Activated gamma-delta T cell treated with Interleukin-2 at 50 U/mL for 16 hours (primary cell): ENCODE measurements around the gene RPS6KA4.

Experiments
- DNase-seq: peaks from one replicate; pipeline ENCODE4 v3.0.0-alpha.2; 2020

Gene RPS6KA4

GRCh38 chr11:64369440-64370421 lies 10.8 kb downstream of the RPS6KA4 start:
- DNase-seq: no peak

DNA sequence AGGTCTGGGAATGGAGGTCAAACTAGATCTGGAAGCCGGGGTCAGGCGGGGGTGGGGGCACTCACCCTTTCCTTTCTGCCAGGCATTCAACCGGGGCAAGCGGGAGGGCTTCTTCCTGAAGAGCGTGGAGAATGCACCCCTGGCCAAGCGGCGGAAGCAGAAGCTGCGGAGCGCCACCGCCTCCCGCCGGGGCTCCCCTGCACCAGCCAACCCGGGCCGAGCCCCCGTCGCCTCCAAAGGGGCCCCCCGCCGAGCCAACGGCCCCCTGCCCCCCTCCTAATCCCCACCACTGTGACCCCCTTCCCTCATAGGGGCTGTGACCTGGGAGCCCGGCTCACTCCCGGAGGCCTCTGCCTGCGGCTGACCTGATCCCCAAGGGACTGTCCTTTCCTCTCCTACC lies 12.2 kb downstream of the RPS6KA4 start:
- DNase-seq: no peak

DNA sequence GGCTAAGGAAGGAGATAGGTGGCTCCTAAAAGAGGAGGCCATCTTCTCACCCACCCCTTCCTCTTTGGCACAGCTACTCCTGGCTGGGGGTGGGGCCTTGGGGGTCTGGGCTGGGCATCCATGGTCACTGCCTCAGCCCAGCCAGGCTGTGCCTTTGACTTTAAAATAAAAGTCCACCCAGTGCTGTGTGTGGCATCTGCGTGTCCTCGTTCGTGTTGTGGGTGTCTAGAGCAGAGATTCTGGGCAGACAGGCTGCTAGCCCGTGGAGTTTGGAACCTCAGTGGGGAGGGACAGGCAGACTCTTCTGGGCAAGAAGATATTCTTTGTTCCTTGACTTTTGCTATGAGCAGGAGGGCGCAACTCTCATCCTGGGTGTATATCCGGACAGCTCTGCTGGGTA lies 13.1 kb downstream of the RPS6KA4 start:
- DNase-seq: no peak

DNA sequence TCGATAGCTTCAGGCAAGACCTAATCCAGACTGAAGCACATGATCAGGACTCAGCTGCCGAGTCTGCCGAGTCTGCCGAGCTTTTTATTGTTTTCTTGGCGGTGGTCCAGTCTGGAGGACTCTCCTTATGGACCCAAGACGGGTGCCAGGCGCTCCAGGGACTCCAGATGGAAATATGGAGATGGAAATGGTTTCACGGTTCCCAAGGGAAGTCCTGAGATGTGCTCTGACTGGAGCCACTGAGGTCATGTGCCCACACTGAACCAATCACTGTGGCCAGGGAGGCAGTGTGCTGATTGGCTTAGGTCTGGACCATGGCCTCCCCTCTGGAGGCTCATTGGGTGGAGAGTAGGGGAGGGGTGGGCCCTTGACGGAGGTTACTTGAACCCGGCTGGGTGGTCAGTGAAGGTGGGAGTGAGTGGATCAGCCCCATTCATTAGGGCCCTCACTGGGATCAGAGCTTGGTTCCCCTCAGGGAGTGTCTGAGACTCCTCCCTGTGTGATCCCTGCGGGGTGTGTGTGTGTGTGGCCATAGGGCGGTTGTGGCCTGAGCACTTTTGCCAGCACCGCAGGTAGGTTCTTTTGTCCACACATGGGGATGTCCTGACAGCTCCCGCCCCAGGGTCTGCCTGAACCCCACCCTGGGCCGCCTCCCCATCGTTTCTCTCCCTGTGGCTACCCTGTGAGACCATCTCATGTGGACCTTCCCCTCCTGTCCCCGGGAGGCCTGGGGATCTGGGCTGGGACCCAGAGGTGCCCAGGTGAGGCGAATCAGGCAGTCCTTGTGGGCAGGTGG lies 14.0 kb downstream of the RPS6KA4 start:
- DNase-seq: no peak

- DNase-seq: no peak
Observed at GRCh38 chr11:64373598-64373974, 14.6 kb downstream of the RPS6KA4 start.

DNA sequence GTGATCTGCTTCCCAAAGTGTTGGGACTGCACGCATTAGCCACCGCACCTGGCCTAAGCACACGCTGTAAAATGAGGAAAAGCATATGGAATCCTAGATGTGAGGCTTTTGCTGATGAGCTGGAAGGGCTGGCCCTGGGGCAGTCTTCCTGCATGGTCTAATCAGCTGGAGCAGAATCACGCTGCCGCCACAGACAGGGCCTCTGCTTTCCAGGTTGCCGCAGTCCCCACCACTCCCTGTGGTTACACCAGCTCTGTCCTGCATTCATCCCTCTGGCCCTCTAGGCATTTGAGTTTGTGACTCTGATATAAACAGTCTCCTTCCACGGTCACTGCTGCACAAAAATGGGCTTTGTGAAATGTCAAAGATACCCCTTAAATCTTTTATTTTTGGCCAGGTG lies 17.1 kb downstream of the RPS6KA4 start:
- no peak for DNase-seq

- DNase-seq: no peak
Observed at GRCh38 chr11:64378335-64378880, 19.4 kb downstream of the RPS6KA4 start.

GRCh38 chr11:64379160-64379559 lies 20.2 kb downstream of the RPS6KA4 start:
- DNase-seq: no peak

- DNase-seq: no peak
Observed at GRCh38 chr11:64379817-64380709, 21.1 kb downstream of the RPS6KA4 start.

DNA sequence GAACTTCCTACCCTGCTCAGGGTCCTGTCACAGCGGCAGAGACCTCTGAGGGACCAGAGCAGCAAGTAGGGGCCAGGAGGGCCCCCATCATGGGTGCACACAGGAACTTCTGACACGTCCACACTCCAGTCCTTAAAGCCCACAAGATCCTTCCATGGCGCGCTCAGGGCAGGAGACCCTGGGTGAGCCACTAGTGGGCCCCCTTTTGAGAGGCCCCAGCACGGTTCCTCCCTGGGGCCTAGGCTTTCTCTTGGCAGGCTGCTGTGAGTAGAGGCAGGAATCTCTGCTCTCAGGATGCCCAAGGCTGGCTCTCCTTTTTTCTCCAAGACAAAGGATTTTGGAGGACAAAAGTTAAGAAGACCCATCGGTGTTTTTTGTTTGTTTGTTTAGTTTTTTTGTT lies 22.4 kb downstream of the RPS6KA4 start:
- no peak for DNase-seq

- no peak for DNase-seq
Observed at GRCh38 chr11:64382047-64382446, 23.1 kb downstream of the RPS6KA4 start.

GRCh38 chr11:64382586-64382985 lies 23.6 kb downstream of the RPS6KA4 start:
- DNase-seq: no peak

DNA sequence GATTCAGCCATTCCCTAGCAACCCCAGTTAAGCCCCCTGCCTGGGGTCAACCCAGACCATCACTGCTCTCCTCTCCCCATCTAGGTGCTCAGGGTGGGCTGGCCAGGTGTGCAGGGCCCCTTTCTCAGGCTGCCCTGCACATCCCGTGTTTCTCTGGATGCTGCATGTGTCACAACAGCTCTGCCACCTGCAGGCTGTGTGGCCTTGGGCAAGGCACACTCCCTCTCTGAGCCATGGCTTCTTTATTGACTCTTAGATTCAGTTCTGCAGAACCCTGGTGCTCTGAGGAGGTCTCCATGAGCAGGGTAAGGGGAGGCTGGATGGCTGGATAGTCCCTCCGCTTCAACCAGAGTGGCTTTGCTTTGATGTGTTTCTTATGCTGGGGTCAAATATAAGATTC lies 24.6 kb downstream of the RPS6KA4 start:
- DNase-seq: no peak

DNA sequence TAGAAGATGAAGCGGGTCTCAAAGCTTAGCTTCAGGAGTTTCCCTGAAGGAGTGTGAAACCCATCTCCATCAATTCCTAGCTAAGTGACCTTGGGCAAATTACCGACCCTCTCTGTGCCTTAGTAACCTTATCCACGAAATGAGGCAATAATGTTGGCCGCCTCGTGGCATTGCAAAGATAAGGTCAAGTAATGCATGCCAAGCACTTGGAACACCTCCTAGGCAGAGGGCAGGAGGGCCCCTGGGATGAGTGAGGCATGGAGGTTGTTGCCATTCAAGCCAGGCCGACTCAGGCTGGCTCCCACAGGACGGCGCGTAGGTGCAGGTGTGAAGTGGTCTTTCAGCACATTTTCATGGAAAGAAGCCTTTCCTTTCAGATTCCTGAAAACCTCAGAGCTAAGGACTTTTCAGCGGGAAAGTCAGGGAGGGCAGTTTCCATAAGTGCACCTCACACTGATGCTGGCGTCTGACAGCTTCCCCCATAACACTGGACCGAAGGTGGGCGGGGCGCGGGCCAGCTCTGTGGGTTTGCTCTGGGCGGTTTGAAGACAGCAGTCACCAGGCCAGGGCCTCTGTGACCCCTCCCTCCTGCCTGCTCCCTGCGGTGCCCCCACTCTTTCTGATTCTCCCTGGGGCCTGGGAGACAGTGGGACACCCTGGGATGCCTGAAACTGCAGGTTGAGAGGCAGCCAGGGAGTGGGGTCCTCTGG lies 25.2 kb downstream of the RPS6KA4 start:
- no peak for DNase-seq

DNA sequence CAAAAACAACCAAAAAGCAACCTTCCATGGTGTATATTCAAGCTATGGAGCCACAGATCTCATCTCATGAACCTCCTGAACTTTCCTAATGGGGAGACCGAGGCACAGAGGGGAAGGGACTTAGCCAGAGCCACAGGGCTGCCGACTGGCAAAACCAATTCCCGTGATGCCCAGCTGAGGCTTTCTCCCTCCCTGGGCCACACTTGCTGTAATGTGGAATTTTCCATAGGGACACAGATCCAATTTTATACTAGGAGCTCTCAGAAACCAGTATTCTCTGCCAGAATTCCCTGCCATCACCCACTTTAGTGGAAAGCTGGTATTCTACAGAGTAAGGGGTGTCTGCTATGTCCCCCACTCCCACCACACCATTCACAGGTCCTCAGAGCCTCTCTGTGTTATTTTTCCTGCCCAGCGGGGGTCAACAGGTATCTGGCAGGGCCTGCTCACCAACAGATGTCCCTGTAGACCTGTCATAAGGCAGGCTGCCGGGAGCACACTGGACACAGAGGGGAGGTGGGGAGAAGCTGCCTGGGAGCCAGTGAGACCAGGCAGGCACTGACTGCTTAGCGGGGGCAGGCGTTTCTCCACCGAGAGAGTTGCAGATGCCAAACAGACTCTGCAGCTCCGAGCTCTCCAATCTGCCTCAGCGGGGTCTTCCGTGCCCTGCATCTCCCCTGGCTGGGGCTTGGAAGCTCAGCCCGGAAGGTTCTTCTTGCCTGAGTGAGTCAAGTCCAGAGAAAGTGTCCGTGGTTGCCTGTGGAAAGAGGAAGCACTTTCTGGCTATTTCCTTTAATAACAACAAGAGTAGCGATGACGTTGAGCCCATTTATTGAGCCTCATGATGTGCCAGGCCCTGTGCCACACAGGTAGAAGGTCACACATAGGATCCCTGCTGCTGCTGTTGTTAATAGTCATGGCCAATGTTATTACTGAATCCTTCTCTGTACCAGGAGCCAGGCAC lies 26.3 kb downstream of the RPS6KA4 start:
- DNase-seq: no peak

GRCh38 chr11:64385945-64386704 lies 27.2 kb downstream of the RPS6KA4 start:
- DNase-seq: no peak

DNA sequence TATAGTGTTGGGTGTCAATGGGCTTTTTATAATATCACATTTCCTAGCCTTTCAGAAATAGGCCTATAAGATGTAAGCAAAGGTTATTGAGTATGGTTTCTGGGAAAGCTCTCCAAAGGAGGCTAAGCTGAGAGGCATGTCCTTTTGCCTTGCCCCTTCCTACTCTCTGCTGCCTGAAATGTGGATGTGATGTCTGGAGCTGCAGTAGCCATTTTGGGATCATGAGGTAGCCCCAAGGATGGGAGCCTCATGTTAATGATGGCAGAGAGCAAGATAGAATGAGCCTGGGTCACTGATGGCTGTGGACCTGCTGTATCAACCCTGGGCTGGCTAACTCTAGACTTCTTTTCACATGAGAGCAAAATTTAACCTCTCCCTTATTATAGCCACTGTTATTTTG lies 29.0 kb downstream of the RPS6KA4 start:
- DNase-seq: no peak

- DNase-seq: no peak
Observed at GRCh38 chr11:64388894-64389293, 29.9 kb downstream of the RPS6KA4 start.

GRCh38 chr11:64389851-64390250 lies 30.9 kb downstream of the RPS6KA4 start:
- no peak for DNase-seq

- no peak for DNase-seq
Observed at GRCh38 chr11:64390558-64390957, 31.6 kb downstream of the RPS6KA4 start.
